Right atrium auricular region (tissue), 2 donors: ENCODE results near the gene GOSR2. TPM values are rescaled to one million over a fixed set of nuclear protein-coding genes. Genes with fewer than 3 reads are reported as not detected.
"Not testable (repeated sequence)": the region's sequence is repeated elsewhere in the genome, so short reads cannot be mapped to it uniquely, and the experiment has no call there.

Experiments
- DNase-seq: peaks from one replicate; pipeline ENCODE4 v3.0.0-alpha.2; 2019; ENCODE audit warnings: low spot score
- H3K27ac ChIP-seq, 2 donors: fragments of 200-600 bp; sonication (generic); 1 replicate in 1 of 2; 2 replicates in 1 of 2; pipeline ENCODE4 v1.5.1; 2016 to 2019
- H3K27me3 ChIP-seq, 2 donors: fragments of 200-600 bp; sonication (generic); one replicate each; pipeline versions ENCODE4 v1.5.1 to v1.6.0; 2017 to 2019
- H3K36me3 ChIP-seq: fragments of 200-600 bp; sonication (generic); one replicate; pipeline ENCODE4 v1.5.1; 2016
- H3K4me1 ChIP-seq, 2 donors: fragments of 200-600 bp; sonication (generic); one replicate each; pipeline versions ENCODE4 v1.5.1 to v1.6.0; 2017 to 2019
- H3K4me3 ChIP-seq, 2 donors: fragments of 200-600 bp; sonication (generic); 1 replicate in 1 of 2; 2 replicates in 1 of 2; pipeline ENCODE4 v1.5.1; 2017 to 2019; ENCODE audit warnings: mild to moderate bottlenecking in 1 of 2, moderate library complexity in 1 of 2
- H3K9me3 ChIP-seq, 2 donors: fragments of 200-600 bp; sonication (generic); one replicate each; pipeline ENCODE4 v1.5.1; 2019
- total RNA-seq, 2 donors: library from RNA; depleted of rRNA; stranded (reverse); fragments of >200 nt; gene quantifications; one replicate each; pipeline ENCODE4 v1.1.0, GENCODE V29; 2016
- TF ChIP-seq, protein P1 (sequence below), 2 donors: fragments of 200-600 bp; sonication (generic); IDR thresholded peaks; one replicate each; pipeline ENCODE4 v1.5.1; 2019; ENCODE audit warnings: antibody characterized with exemption in 2 of 2

GOSR2 gene
- total RNA-seq, 2 donors from 2014 or later: 35.9 to 38.6 TPM

- no peak for DNase-seq
Observed at GRCh38 chr17:46950997-46951621, 28.1 kb downstream of the GOSR2 start.

GRCh38 chr17:46951706-46952105, 28.7 kb downstream of the GOSR2 start:
- DNase-seq: no peak
- TF ChIP-seq, protein P1, sequence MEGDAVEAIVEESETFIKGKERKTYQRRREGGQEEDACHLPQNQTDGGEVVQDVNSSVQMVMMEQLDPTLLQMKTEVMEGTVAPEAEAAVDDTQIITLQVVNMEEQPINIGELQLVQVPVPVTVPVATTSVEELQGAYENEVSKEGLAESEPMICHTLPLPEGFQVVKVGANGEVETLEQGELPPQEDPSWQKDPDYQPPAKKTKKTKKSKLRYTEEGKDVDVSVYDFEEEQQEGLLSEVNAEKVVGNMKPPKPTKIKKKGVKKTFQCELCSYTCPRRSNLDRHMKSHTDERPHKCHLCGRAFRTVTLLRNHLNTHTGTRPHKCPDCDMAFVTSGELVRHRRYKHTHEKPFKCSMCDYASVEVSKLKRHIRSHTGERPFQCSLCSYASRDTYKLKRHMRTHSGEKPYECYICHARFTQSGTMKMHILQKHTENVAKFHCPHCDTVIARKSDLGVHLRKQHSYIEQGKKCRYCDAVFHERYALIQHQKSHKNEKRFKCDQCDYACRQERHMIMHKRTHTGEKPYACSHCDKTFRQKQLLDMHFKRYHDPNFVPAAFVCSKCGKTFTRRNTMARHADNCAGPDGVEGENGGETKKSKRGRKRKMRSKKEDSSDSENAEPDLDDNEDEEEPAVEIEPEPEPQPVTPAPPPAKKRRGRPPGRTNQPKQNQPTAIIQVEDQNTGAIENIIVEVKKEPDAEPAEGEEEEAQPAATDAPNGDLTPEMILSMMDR (IDR thresholded peaks at IDR 0.05): no peak
- no peaks in the 10 kb centered on the region for H3K27me3 ChIP-seq
- peak overlapping the region in 1 of 2 donors; percentile 26 for H3K27ac ChIP-seq
- peaks cover 0 to 14% of the 10 kb centered on the region in 2 donors for H3K4me1 ChIP-seq
- H3K4me3 ChIP-seq: no peak overlapping the region
- no peaks in the 10 kb centered on the region for H3K36me3 ChIP-seq
- H3K9me3 ChIP-seq: no peaks in the 10 kb centered on the region

More at GRCh38 chr17:46950997-46951621, 28.1 kb downstream of the GOSR2 start:
- H3K27ac ChIP-seq: peak overlapping the region; percentile 25 to 26
- no peak overlapping the region for H3K4me3 ChIP-seq
- H3K9me3 ChIP-seq: no peaks in the 10 kb centered on the region
- peaks cover 0 to 14% of the 10 kb centered on the region in 2 donors for H3K4me1 ChIP-seq
- TF ChIP-seq, protein P1 (IDR thresholded peaks at IDR 0.05): no peak
- no peaks in the 10 kb centered on the region for H3K27me3 ChIP-seq
- H3K36me3 ChIP-seq: no peaks in the 10 kb centered on the region

DNA sequence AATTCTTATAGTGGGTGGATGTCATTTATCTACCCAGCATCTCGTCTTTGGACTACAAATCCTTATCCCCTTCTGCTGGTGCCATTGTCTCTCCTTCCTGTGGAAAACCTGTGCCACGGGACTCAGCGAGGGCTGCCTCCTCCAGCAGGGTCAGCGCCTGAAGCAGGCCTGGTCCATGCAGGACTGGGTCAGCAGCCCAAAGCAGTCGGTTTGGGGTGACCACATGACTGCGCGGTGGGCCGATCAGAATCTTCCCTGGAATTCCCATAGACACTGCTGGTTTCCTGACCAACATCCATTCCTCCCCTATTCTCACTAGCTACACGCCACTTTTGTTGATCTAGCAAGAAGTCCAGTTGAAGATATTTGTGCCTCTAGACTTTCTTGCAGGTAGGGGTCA, 29.2 kb downstream of the GOSR2 start:
- TF ChIP-seq, protein P1 (IDR thresholded peaks at IDR 0.05): no peak
- Histone ChIP-seq H3K36me3 (no peaks in the 10 kb centered on the region), H3K27me3 (no peaks in the 10 kb centered on the region), H3K9me3 (no peaks in the 10 kb centered on the region), H3K4me3 (no peak overlapping the region), H3K27ac (no peak overlapping the region), H3K4me1 (peaks cover 0 to 14% of the 10 kb centered on the region in 2 donors)
- DNase-seq: no peak

DNA sequence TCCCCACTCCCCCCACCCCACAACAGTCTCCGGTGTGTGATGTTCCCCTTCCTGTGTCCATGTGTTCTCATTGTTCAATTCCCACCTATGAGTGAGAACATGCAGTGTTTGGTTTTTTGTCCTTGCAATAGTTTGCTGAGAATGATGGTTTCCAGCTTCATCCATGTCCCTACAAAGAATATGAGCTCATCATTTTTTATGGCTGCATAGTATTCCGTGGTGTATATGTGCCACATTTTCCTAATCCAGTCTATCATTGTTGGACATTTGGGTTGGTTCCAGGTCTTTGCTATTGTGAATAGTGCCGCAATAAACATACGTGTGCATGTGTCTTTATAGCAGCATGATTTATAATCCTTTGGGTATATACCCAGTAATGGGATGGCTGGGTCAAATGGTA, 30.2 kb downstream of the GOSR2 start:
- H3K9me3 ChIP-seq, H3K4me3 ChIP-seq, DNase-seq, H3K27me3 ChIP-seq, H3K27ac ChIP-seq, H3K36me3 ChIP-seq: not testable (repeated sequence)
- peaks cover 0 to 14% of the 10 kb centered on the region in 2 donors for H3K4me1 ChIP-seq

DNA sequence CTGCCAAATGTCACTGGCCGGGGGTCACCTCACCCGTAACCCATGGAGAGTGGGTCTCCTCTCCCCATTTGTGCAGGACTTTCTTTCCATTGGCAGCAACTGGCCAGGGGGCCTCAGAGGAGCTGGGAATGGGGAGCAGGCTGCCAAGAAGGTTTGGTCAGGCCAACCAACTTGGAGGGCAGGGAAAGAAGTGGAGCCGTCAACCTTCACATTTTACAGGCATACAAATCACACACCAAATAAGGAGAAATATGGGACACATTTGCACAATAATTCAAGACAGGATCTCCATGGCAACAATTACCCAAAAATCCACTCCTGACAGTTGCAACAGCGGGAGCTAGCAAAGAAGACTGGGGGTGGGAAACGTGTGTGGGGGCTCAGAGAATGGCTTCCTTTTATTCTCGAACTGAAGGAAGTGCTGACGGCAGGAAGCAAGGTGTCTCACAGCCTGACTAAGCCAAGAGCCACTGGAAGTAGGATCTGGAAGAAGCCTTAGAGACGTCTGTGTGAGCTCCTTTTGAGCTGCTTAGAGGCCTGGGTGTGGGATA, 35.2 kb downstream of the GOSR2 start:
- TF ChIP-seq, protein P1 (IDR thresholded peaks at IDR 0.05): no peak
- Histone ChIP-seq H3K27me3 (no peaks in the 10 kb centered on the region), H3K4me1 (no peaks in the 10 kb centered on the region), H3K36me3 (no peaks in the 10 kb centered on the region), H3K9me3 (no peaks in the 10 kb centered on the region), H3K27ac (no peak overlapping the region), H3K4me3 (no peak overlapping the region)
- DNase-seq: no peak

DNA sequence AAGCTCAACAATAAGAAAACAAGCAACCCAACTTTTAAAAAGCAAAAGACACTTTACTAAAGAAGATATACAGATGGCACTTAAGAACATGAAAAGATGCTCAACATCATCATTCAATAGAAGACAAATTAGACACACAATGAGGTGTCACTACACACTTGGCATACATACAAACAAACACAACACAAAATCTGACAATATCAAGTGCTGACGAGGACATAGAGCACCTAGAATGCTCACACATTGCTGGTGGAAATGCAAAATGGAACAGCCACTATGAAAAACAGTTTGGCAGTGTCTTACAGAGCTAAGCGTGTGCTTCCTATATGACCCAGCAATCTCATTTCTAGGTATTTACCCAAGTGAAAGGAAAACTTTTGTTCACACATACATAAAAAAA, 37.2 kb downstream of the GOSR2 start:
- no peaks in the 10 kb centered on the region for H3K36me3 ChIP-seq
- H3K27ac ChIP-seq: no peak overlapping the region
- DNase-seq: no peak
- H3K4me3 ChIP-seq: no peak overlapping the region
- TF ChIP-seq, protein P1 (IDR thresholded peaks at IDR 0.05): no peak
- H3K4me1 ChIP-seq: no peaks in the 10 kb centered on the region
- H3K9me3 ChIP-seq: no peaks in the 10 kb centered on the region
- no peaks in the 10 kb centered on the region for H3K27me3 ChIP-seq
